ENCODE data around the gene NUCKS1. TPM values are rescaled to one million over a fixed set of nuclear protein-coding genes. Genes with fewer than 3 reads are reported as not detected.

Gene NUCKS1, protein sequence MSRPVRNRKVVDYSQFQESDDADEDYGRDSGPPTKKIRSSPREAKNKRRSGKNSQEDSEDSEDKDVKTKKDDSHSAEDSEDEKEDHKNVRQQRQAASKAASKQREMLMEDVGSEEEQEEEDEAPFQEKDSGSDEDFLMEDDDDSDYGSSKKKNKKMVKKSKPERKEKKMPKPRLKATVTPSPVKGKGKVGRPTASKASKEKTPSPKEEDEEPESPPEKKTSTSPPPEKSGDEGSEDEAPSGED
- 161 and 188 TPM in 2 replicates for total RNA-seq

GRCh38 chr1:205750138-205751035, at the start of gene NUCKS1:
Gene NUCKS1 (minus strand): TSS chr1:205750182. CDS start chr1:205749973, 209 bp downstream.
- intact Hi-C loops (cut with micrococcal nuclease), result loop anchor here (1.0 kb wide), 1 partner anchor 25 kb away; the partner anchor contains the start of gene RAB29
- Mint-ChIP-seq H3K9me3 (no peaks in the 10 kb centered on the region), H3K4me1 (peaks cover 27% of the 10 kb centered on the region), H3K36me3 (ENCODE audit: low read depth) (peaks cover 23% of the 10 kb centered on the region), H3K27me3 (peaks cover 4% of the 10 kb centered on the region), H3K27ac (peak within 1 kb of the TSS; percentile 96), H3K4me3 (peak within 1 kb of the TSS; percentile 85)
- DNase-seq, result peak; percentile 99

- Mint-ChIP-seq H3K36me3 (ENCODE audit: low read depth) (peaks cover 25% of the 10 kb centered on the region), H3K27ac (no peak overlapping the region)
- intact Hi-C loops (cut with micrococcal nuclease), result loop anchor here (10.0 kb wide), 1 partner anchor 306 kb away; no protein-coding TSS in a partner anchor
Observed at GRCh38 chr1:205798577-205798976, 48.6 kb upstream of the NUCKS1 start.

GRCh38 chr1:205797168-205797567, 47.2 kb upstream of the NUCKS1 start:
- no peaks in the 10 kb centered on the region for H3K27me3 Mint-ChIP-seq
- H3K4me1 Mint-ChIP-seq, result peaks cover 6% of the 10 kb centered on the region
- DNase-seq, result no peak
- H3K9me3 Mint-ChIP-seq, result no peaks in the 10 kb centered on the region
- H3K4me3 Mint-ChIP-seq, result no peak overlapping the region
- intact Hi-C loops (cut with micrococcal nuclease), result loop anchor here (10.0 kb wide), 1 partner anchor 308 kb away; no protein-coding TSS in a partner anchor
- peaks cover 29% of the 10 kb centered on the region for H3K36me3 Mint-ChIP-seq (ENCODE audit: low read depth)
- no peak overlapping the region for H3K27ac Mint-ChIP-seq

More at GRCh38 chr1:205798577-205798976, 48.6 kb upstream of the NUCKS1 start:
- H3K9me3 Mint-ChIP-seq, result no peaks in the 10 kb centered on the region
- H3K27me3 Mint-ChIP-seq, result no peaks in the 10 kb centered on the region
- H3K4me1 Mint-ChIP-seq, result peaks cover 6% of the 10 kb centered on the region
- no peak for DNase-seq
- H3K4me3 Mint-ChIP-seq, result no peak overlapping the region

- no peak for DNase-seq
- peaks cover 3% of the 10 kb centered on the region for H3K4me1 Mint-ChIP-seq
- H3K27me3 Mint-ChIP-seq, result no peaks in the 10 kb centered on the region
- H3K36me3 Mint-ChIP-seq (ENCODE audit: low read depth), result peaks cover 36% of the 10 kb centered on the region
- no peak overlapping the region for H3K27ac Mint-ChIP-seq
- H3K9me3 Mint-ChIP-seq, result no peaks in the 10 kb centered on the region
- intact Hi-C loops (cut with micrococcal nuclease), result loop anchor here (10.0 kb wide), 1 partner anchor 311 kb away; no protein-coding TSS in a partner anchor
- no peak overlapping the region for H3K4me3 Mint-ChIP-seq
Observed at GRCh38 chr1:205794011-205794730, 44.2 kb upstream of the NUCKS1 start.

- no peaks in the 10 kb centered on the region for H3K9me3 Mint-ChIP-seq
- intact Hi-C loops (cut with micrococcal nuclease), result loop anchor here (10.0 kb wide), 1 partner anchor 312 kb away; no protein-coding TSS in a partner anchor
- H3K36me3 Mint-ChIP-seq (ENCODE audit: low read depth), result peaks cover 29% of the 10 kb centered on the region
- DNase-seq, result no peak
- no peak overlapping the region for H3K4me3 Mint-ChIP-seq
- no peaks in the 10 kb centered on the region for H3K27me3 Mint-ChIP-seq
- H3K27ac Mint-ChIP-seq, result no peak overlapping the region
- peaks cover 3% of the 10 kb centered on the region for H3K4me1 Mint-ChIP-seq
Observed at GRCh38 chr1:205792961-205793673, 43.1 kb upstream of the NUCKS1 start.

- Mint-ChIP-seq H3K27me3 (no peaks in the 10 kb centered on the region), H3K36me3 (ENCODE audit: low read depth) (peaks cover 26% of the 10 kb centered on the region), H3K9me3 (no peaks in the 10 kb centered on the region), H3K27ac (no peak overlapping the region), H3K4me1 (peaks cover 3% of the 10 kb centered on the region), H3K4me3 (no peak overlapping the region)
- no peak for DNase-seq
- intact Hi-C loops (cut with micrococcal nuclease), result loop anchor here (10.0 kb wide), 1 partner anchor 312 kb away; no protein-coding TSS in a partner anchor
Observed at GRCh38 chr1:205792481-205792881, 42.5 kb upstream of the NUCKS1 start.

GRCh38 chr1:205791568-205792180, 41.7 kb upstream of the NUCKS1 start:
- peak; percentile 89 for DNase-seq
- intact Hi-C loops (cut with micrococcal nuclease), result loop anchor here (1.0 to 10.0 kb wide), 3 partner anchors 128 to 313 kb away; no protein-coding TSS in a partner anchor
- Mint-ChIP-seq H3K4me3 (no peak overlapping the region), H3K27ac (no peak overlapping the region), H3K36me3 (ENCODE audit: low read depth) (peaks cover 24% of the 10 kb centered on the region), H3K4me1 (peaks cover 3% of the 10 kb centered on the region), H3K27me3 (no peaks in the 10 kb centered on the region), H3K9me3 (no peaks in the 10 kb centered on the region)

GRCh38 chr1:205787287-205787916, 37.4 kb upstream of the NUCKS1 start:
- Mint-ChIP-seq H3K36me3 (ENCODE audit: low read depth) (peaks cover 11% of the 10 kb centered on the region), H3K4me1 (peaks cover 7% of the 10 kb centered on the region), H3K27ac (no peak overlapping the region), H3K27me3 (no peaks in the 10 kb centered on the region), H3K9me3 (no peaks in the 10 kb centered on the region), H3K4me3 (no peak overlapping the region)
- intact Hi-C loops (cut with micrococcal nuclease), result no loop called here
- DNase-seq, result no peak

GRCh38 chr1:205786601-205787000, 36.6 kb upstream of the NUCKS1 start:
- intact Hi-C loops (cut with micrococcal nuclease), result no loop called here
- no peak overlapping the region for H3K4me3 Mint-ChIP-seq
- no peak overlapping the region for H3K27ac Mint-ChIP-seq
- peaks cover 11% of the 10 kb centered on the region for H3K4me1 Mint-ChIP-seq
- peaks cover 10% of the 10 kb centered on the region for H3K36me3 Mint-ChIP-seq (ENCODE audit: low read depth)
- H3K9me3 Mint-ChIP-seq, result no peaks in the 10 kb centered on the region
- no peak for DNase-seq
- no peaks in the 10 kb centered on the region for H3K27me3 Mint-ChIP-seq

- Mint-ChIP-seq H3K27me3 (no peaks in the 10 kb centered on the region), H3K4me1 (peaks cover 11% of the 10 kb centered on the region), H3K9me3 (no peaks in the 10 kb centered on the region), H3K27ac (no peak overlapping the region), H3K36me3 (ENCODE audit: low read depth) (peaks cover 6% of the 10 kb centered on the region), H3K4me3 (no peak overlapping the region)
- intact Hi-C loops (cut with micrococcal nuclease), result no loop called here
- no peak for DNase-seq
Observed at GRCh38 chr1:205785446-205785845, 35.5 kb upstream of the NUCKS1 start.

- intact Hi-C loops (cut with micrococcal nuclease), result no loop called here
- H3K4me1 Mint-ChIP-seq, result peaks cover 11% of the 10 kb centered on the region
- H3K9me3 Mint-ChIP-seq, result no peaks in the 10 kb centered on the region
- H3K27me3 Mint-ChIP-seq, result no peaks in the 10 kb centered on the region
- no peak overlapping the region for H3K27ac Mint-ChIP-seq
- H3K4me3 Mint-ChIP-seq, result no peak overlapping the region
- H3K36me3 Mint-ChIP-seq (ENCODE audit: low read depth), result no peaks in the 10 kb centered on the region
- no peak for DNase-seq
Observed at GRCh38 chr1:205783904-205784303, 33.9 kb upstream of the NUCKS1 start.

DNA sequence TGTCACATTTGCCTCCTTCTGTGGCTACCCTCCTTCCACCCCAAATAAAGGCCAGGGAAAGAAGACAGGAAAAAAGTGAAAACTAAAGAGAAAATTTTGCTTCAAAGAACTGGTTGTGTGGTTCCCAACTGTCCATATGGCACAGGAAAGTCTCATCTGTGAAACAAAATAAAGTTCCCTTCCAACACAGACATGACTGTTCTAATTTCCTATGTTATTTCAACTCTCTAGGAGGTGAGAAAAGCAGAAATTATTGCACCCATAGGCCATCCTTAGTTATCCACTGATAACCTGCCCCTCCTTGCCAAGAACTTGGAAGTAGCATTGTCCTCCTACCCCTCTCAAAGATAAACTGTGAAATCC, 33.4 kb upstream of the NUCKS1 start:
- no peak overlapping the region for H3K27ac Mint-ChIP-seq
- intact Hi-C loops (cut with micrococcal nuclease), result no loop called here
- H3K4me1 Mint-ChIP-seq, result peaks cover 11% of the 10 kb centered on the region
- H3K9me3 Mint-ChIP-seq, result no peaks in the 10 kb centered on the region
- H3K4me3 Mint-ChIP-seq, result no peak overlapping the region
- no peaks in the 10 kb centered on the region for H3K27me3 Mint-ChIP-seq
- no peak for DNase-seq
- H3K36me3 Mint-ChIP-seq (ENCODE audit: low read depth), result no peaks in the 10 kb centered on the region
